Activated CD8-positive, alpha-beta memory T cell treated with anti-CD3 and anti-CD28 coated beads, Interleukin-2, amount 50 U/mL, for 48 hours (primary cell): Measurements from ENCODE around the gene RYR2.
"Not testable (repeated sequence)": the region's sequence is repeated elsewhere in the genome, so short reads cannot be mapped to it uniquely, and the experiment has no call there.

Experiments used
- DNase-seq: peaks from one replicate; pipeline ENCODE4 v3.0.0-alpha.2; 2020

Gene RYR2

DNA sequence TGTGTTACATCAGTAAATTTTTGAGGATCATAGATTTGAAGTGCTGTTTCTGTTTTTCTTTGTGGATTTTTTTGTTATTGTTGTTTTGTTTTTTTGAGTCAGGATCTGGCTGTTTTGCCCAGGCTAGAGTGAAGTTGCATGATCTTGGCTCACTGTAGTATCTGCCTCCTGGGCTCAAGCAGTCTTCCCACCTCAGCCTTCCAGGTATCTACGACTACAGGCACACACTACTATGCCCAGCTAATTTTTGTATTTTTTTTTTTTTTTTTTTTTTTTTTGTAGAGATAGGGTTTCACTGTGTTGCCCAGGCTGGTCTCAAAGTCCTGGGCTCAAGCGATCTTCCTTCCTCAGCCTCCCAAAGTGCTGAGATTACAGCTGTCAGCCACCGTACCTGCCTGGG is 236.0 kb downstream of the RYR2 start:
- DNase-seq: not testable (repeated sequence)

DNA sequence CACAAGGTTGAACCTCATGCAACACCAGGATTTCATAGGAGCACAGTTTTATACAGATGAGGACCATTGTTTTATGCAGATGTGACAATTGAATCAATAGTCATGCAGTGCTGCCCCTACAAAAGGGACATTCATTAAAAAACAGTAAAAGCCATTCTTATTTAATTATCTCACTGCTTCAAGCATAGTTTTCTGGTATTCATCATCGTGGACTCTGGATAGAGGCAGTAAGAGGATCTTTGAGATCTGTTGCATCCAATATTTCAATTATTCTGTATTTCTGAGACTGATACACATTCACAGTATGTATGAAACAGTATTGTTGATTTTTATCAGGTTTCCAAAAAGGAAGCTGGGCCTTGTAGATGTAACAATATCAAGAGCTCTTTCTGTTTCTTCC is 237.6 kb downstream of the RYR2 start:
- no peak for DNase-seq

DNA sequence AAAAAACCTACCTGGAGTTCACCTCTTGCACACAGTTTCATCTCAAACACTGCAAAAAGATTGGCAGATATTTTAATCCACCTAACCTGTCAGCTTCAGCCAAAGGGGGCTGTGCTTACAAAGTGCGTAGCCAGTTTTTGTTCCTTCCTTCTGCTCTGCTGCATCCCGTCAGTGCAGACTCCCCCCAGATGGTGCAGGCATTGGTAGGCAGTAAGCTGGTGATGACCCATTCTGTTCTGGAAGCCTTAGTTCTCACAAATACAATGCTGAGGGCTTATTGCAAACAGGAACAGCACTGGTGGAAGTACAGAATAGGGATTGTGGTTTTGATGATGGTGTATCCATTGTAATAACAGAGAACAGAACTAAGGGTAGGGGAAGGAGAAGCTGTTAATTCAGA is 239.5 kb downstream of the RYR2 start:
- DNase-seq: no peak

DNA sequence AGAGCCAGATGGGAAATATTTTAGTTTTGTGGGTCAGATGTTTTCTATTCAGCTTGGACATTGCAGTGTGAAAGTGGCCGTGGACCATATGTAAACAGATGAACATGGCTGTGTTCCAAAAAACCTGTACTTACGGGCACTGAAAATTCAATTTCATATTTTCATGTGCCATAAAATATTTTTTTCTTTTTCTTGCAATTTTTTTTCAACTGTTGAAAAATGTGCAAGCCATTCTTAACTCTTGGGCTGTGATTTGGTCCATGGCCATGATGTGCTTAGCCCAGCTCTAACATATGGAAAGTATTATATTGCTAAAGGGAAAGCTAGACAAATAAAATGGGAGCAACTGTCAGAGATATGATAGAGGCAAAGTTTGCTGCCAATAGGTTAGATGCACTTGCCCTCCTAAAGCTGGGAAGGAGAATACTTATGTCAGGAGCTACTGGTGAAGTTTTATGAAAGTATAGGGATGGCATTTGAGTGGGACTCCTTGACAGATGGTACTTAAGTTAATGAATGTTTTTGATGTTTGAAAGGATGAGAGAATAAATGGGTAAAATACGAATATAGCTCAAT is 240.3 kb downstream of the RYR2 start:
- no peak for DNase-seq

DNA sequence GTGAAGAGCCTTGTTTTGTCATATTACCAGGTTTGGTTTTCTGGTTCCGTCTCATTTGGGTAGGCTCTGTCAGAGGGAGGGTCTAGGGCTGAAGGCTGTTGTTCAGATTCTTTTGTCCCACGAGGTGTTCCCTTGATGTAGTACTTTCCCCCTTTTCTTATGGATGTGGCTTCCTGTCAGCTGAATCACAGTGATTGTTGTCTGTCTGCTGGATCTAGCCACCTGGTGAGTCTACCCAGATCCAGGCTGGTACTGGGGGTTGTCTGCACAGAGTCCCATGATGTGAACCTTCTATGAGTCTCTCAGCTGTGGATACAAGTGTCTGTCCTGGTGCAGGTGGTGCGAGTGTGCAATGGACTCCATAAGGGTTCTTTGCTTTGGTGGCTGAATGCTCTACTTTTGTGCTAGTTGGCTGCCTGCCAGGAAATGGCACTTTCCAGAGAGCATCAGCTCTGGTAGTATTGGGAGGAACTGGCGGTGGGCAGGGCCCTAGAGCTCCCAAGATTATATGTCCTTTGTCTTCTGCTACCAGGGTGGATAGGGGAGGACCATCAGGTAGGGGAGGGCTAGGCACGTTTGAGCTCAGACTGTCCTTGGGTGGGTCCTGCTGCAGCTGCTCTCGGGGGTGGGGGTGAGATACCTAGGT is 246.0 kb downstream of the RYR2 start:
- no peak for DNase-seq

DNA sequence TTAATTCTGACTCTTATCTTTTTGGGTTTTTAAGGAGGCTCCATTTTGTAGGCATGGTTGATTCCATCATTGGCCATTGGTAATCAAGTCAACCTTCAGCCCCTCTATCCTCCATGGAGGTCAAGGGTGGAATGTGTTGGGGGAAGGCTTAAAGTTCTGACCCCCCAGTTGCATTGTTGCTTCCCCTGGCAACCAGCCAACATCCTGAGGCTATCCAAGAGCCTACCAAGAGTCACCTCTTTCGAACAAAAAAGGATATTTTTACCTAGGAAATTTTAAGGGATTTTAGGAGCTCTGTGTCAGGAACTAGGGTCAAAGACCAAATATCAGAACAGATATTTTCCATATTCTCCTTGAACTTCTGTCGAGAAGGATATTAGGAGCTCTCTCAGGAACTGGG is 251.8 kb downstream of the RYR2 start:
- no peak for DNase-seq

DNA sequence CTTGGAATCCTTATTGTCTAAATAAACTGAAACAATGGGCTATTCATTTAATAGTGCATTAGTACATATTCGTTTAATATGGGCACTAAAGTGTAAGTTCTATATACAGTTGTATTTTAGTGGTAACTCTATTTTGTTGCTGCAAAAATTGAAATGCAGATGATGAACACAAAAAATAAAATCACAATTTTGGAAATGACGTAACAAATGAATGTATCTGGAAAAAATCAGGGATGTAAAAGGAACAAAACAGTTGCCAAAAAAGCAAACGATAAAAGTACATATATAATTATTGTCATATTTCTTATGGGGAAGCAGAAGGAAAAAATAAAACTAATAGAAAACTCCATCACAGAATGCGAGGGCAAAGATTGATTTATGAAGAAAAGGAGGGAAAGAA is 254.9 kb downstream of the RYR2 start:
- no peak for DNase-seq

DNA sequence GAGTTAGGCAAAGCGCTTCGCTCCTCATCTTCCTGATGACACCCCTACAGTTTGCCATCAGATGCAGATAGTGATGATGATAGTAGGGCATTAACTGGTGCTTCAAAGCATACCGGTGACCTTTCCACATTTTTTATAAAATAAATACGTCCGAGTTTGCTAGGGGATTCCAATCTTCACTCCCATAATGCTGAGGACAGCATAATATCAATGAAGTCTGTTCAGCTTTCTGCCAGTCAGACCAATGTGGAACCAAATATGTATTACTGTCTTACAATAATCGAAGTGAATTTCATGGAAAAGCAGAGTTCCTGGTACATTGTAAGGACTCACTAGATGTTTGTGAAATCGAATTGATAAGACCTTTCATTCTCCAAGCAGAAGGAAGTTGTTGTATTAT is 258.7 kb downstream of the RYR2 start:
- DNase-seq: no peak

DNA sequence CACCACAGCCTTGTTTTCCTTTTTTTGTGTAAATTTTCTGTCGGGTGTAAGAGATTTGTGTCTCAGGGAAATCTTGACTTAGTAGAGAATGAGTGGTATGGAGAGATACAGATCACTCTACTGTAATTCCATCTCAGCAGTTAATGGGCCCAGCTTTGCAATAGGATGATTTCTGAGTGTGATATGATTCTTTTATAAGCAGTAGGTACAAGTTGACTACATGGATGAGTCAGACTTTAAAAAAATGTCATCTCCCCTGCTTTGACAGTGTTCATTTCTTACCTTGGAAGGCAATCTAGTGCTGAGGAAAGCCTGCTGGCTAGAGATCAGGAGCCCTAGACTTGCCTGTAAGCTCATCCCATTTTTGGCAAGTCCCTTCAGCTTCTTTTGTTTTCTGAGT is 261.9 kb downstream of the RYR2 start:
- DNase-seq: no peak

DNA sequence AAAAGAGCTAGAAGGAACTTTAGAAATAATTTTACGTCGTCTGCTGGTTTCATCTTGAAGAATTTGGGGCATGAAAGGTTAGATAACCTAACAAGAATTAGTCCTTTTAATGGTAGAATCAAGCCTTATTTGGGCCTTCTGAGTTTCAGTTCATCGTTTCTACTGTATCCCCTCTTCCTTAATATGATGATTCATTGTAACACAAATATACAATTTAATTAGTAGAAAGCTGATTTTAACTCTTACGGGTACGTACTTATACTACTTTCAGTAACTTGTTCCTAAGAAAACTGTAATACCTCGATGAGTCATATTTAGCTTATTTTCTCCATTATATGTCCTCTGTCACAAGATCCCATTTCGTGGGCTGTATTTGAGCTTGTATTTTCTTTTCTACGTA is 264.7 kb downstream of the RYR2 start:
- DNase-seq: no peak

DNA sequence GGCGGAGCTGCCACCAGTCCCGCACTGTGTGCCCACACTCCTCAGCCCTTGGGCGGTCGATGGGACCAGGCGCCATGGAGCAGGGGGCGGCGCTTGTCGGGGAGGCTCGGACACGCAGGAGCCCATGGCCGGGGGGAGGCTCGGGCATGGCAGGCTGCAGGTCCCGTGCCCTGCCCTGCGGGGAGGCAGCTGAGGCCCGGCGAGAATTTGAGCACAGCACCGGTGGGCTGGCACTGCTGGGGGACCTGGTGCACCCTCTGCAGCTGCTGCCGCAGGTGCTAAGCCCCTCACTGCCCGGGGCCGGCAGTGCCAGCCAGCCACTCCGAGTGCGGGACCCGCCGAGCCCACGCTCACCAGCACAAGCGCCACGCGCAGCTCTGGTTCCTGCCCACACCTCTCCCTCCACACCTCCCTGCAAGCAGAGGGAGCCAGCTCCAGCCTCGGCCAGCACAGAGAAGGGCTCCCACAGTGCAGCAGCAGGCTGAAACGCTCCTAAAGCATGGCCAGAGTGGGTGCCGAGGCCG is 267.7 kb downstream of the RYR2 start:
- no peak for DNase-seq

DNA sequence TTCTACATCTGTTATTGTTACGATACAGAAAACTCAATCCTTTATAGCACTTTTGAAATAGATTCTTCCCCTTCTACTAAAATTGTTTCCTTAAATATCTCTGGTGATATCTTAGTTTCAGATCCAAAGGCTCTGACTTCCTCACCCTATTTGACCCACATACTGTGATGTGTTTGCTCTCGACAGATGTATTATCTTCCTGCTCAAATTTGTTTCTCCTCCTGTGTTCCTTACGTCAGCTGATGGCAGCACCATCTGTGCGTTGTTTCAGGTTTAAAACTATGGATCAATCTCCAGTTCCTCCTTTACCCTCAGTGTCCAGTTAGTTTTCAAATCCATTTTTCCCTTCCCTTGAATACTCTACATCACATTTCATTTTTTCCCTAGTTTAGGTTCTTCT is 274.4 kb downstream of the RYR2 start:
- no peak for DNase-seq

DNA sequence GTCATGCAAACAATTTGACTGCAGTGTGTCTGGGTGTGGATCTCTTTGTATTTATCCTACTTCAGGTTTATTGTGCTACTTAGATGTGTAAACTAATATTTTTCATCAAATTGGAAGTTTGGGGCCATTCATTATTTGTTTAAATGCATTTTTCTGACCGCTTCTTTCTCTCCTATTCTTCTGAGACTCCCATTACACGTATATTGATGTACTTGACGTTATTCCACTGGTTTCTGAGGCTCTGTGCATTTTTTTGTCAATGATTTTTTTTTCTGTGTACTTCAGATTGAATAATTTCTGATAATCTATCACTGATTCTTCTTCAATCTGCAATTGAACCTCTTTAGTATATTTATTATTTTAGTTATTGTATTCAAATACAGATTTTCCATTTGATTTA is 276.8 kb downstream of the RYR2 start:
- no peak for DNase-seq

DNA sequence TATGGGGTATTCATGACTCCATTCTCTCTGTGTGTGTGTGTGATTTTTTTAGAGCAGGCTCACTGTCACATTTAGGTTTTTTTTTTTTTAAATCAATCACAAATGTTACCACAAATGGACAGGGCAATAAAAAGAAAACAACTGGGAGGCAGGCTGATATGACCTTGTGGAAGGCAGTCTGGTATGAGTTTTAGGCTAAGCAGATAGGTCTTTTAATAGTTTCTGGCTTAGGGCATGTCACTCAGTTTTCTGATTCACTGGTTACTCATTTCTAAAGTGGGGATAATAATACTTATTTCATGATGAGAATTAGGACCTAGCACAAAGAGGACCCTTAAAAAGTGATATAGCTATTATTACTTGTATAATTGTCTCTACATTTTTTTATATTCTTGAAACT is 278.9 kb downstream of the RYR2 start:
- DNase-seq: no peak

DNA sequence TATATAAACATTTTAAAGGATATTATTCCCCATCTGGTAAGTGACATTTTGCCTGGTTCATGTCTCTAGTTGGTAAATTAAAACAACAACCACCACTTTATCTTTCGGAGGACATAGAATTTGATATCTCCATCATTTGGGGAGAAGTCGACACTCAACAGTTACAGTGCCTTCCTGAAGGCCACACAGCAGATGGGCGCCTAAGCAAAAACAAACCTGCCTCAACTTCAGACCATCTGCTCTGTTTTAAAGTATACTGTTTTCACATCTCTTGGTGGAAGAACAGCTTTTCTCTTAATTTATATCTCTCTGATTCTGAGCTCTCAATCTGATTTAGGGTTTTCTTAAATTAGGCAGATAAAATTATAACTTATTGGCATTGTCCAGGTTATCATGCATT is 282.2 kb downstream of the RYR2 start:
- DNase-seq: no peak

DNA sequence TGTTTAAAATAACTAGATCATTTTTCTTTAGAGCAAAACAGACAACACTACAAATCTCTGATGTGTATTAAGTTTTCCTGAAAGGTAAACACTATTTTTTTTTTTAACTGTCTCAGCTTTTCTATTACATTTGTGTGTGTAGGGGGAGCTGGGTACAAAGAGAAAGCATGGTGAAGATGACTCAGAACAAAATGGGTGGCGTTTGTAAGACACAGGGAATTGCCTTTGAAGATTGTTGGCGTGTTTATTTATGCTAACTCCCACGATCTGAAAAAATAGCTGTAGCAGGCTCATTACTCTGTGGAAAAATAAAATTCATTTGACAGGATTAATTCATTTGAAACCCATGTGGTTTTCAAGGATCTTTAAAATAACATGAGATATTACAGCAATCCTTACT is 285.1 kb downstream of the RYR2 start:
- no peak for DNase-seq

DNA sequence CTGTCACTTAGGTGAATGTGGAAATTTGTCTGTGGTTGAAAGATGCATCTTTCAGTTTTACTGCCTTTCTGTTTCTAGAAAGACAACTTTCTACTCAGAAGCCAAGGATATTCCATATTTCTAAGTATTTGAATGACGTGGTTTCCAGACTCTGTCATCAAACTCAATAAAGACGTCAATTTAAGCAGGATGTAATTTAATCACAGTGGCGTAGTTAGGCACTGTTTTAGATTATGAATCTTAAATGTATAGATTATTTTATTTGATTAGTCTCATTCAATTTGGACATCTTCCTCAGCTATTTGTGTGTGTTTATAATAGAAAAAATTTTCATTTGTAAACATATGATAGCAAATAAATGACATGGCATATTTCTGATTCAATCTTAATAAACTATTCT is 298.9 kb downstream of the RYR2 start:
- no peak for DNase-seq

DNA sequence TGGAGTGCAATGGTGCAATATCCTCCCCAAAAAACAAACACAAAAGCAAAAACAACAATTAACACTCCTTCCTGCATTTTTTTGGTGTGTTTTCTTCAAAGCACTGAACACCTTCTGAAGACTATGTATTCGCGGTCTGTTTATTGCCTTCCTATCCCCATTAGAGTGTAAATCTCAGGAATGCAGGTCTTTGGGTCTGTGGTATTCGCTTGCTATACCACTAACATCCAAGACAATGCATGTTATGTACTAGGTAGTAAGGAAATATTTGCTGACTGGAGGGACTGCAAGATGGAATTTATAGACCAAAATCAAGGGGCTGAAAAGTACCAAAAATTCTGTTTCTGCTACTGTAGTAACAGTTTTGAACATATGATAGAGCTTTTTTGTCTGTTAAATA is 299.4 kb downstream of the RYR2 start:
- no peak for DNase-seq

DNA sequence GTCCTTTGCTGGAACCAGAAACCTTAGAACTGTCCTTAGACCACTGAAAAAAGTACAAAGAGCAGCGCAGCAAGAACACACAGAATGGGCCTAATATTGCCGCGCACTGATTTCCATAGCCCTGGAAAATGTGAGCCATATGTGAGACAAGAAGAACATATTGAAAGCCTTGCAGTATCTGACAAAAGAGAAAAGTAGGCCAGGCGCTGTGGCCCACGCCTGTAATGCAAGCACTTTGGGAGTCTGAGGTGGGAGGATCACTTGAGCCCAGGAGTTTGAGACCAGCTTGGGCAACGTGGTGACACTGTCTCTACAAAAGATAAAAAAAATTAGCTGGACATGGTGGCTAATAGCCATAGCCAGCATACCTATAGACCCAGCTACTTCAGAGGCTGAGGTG is 300.7 kb downstream of the RYR2 start:
- DNase-seq: no peak

DNA sequence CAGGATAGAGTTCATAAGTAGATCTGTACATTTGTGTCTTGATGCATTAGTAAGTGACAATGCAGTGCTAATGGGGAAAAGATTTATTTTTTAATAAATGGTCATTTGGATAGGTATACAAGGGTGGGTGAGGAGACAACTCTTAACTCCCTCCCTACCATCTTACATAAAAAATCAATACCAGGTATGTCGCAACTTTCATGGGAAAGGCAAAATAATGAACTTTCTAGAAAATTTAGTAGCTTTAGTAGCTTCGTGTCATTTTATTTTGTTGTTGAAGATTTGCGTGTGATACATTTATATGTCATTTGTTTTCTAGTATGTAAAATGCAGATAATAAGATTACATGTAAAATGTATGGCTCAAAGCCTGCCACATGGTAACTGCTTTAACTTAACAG is 310.8 kb downstream of the RYR2 start:
- DNase-seq: no peak

DNA sequence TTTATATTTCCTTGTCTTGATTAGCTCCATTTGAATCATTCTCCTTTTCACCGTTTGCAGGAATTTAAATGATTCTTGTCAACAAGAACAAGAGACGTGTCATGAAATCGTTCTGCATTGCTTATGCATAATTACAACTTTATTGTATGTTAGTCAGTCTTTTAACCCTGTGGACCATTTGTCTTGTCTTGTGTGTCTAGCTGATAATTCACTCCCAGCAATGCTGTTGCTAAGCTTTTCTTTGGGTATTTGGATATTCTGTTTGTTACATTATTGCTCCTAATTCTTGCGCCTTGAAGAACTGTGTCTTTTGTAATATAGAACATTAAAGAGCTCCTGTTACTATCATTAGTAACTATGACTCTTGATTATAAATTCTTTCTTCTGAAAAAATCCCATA is 311.9 kb downstream of the RYR2 start:
- no peak for DNase-seq

DNA sequence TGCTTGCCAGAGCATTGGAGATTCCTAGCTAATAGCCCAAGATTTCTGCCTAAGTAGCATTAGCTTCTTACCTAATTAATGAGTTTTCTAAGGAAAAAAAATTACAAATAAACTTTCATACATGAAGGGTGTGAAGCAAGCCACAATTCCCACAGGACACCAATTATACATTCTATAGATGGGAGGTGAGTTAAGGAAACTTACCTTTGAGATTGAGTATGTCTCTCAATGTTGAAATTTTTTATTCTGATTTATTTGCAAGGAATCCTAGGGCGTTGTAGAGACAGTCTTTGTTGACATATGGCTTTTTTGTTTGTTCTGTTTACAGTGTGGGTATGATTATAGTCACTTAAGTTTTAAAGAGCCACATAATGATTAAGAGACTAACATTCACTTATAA is 313.0 kb downstream of the RYR2 start:
- DNase-seq: no peak

DNA sequence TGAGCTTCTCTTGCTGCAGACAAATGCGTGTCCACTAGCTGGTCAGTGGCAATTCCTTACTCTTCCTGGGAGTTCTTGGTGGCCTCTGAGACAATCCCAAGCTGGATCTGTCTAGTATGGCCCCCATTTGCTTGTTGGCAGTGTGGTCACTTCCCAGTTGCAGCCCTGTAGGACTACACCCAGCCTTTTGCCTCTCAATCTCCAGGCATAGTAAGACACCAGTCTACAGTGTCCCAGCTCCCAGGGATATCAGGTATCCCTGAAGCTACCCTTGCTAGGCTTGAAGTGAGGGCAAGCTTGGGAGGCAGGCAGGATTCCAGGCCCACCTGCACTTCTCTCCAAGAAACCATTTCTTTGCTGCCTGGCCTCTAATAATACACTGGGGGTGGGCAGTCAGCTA is 316.6 kb downstream of the RYR2 start:
- DNase-seq: no peak

DNA sequence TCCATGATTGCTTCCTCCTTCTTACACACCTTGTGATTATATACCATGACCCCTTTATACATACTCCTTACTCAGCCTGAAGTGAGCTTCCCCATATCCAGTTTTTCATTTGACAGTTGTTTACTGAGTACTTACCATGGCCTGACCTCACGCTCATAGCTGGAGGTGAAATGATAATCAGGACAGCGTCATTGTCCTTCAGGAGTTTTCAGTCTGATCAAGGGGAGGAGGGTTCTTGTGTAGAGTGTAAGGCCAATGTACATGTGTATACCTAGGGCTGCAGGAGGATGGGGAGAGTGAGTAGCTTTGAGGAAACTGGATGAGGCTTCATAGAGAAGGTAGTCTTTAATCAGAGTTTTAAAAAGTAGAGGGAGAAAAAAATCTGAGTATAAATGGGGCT is 325.8 kb downstream of the RYR2 start:
- no peak for DNase-seq

DNA sequence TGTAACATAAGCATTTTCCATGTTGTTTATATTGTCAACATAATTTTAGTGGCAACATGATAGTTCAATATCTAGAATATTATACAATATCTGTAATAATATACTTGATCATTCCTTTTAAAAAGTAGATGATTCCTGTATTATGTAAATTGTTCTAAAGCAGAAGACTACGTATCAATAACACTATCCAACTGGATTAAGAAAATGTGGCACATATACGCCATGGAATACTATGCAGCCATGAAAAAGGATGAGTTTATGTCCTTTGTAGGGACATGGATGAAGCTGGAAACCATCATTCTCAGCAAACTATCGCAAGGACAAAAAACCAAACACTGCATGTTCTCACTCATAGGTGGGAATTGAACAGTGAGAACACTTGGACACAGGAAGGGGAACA is 329.5 kb downstream of the RYR2 start:
- DNase-seq: not testable (repeated sequence)
